Suprapubic skin (tissue), 3 donors: Measurements from ENCODE around the gene WDR7.

ENCODE experiments used
- CTCF ChIP-seq, 2 donors: fragments of 200-600 bp in 1 of 2; fragments of 450-650 bp in 1 of 2; sonication (generic) in 1 of 2; IDR thresholded peaks; one replicate each; pipeline ENCODE4 v1.5.1; 2016 to 2019; ENCODE audit warnings: antibody characterized with exemption in 2 of 2, mild to moderate bottlenecking in 1 of 2, moderate library complexity in 1 of 2
- EP300 ChIP-seq: sonication (generic); formaldehyde crosslinking; IDR thresholded peaks from one replicate; pipeline ENCODE4 v1.6.1; 2017; ENCODE audit warnings: antibody characterized with exemption

GRCh38 chr18:56639104-56639381 is 12.1 kb upstream of the WDR7 start:
- TF ChIP-seq CTCF (IDR thresholded peaks at IDR 0.05) (no peak), EP300 (no peak)
